NOMO-1 treated with DMSO at 0.1 percent for 48 hours (cell line): ENCODE results near the gene DUSP12.
A peak's percentile ranks its signal among the peaks of the same experiment; 100 is the strongest.
"Not testable (repeated sequence)": the region's sequence is repeated elsewhere in the genome, so short reads cannot be mapped to it uniquely, and the experiment has no call there.

Source experiments
- DNase-seq: peaks from one replicate; lab custom pipeline; 2025; ENCODE audit not compliant: unreplicated experiment; lab: John Stamatoyannopoulos, UW

Gene DUSP12

GRCh38 chr1:161769673-161770045, 20.1 kb downstream of the DUSP12 start:
- not testable (repeated sequence) for DNase-seq

GRCh38 chr1:161770250-161770649, 20.7 kb downstream of the DUSP12 start:
- DNase-seq: no peak

GRCh38 chr1:161771161-161771560, 21.6 kb downstream of the DUSP12 start:
- DNase-seq: peak; percentile 22

GRCh38 chr1:161771973-161772372, 22.4 kb downstream of the DUSP12 start:
- no peak for DNase-seq

GRCh38 chr1:161772397-161772796, 22.8 kb downstream of the DUSP12 start:
- DNase-seq: peak; percentile 75

GRCh38 chr1:161773791-161774190, 24.2 kb downstream of the DUSP12 start:
- DNase-seq: no peak

- no peak for DNase-seq
Measured at GRCh38 chr1:161777261-161777660, 27.7 kb downstream of the DUSP12 start.

GRCh38 chr1:161778522-161778921, 28.9 kb downstream of the DUSP12 start:
- no peak for DNase-seq

- no peak for DNase-seq
Measured at GRCh38 chr1:161779393-161779792, 29.8 kb downstream of the DUSP12 start.

GRCh38 chr1:161781995-161782394, 32.4 kb downstream of the DUSP12 start:
- no peak for DNase-seq

GRCh38 chr1:161782886-161783285, 33.3 kb downstream of the DUSP12 start:
- no peak for DNase-seq

- DNase-seq: no peak
Measured at GRCh38 chr1:161784968-161785367, 35.4 kb downstream of the DUSP12 start.

- DNase-seq: no peak
Measured at GRCh38 chr1:161787355-161787754, 37.8 kb downstream of the DUSP12 start.

- no peak for DNase-seq
Measured at GRCh38 chr1:161790587-161791317, 41.2 kb downstream of the DUSP12 start.

- no peak for DNase-seq
Measured at GRCh38 chr1:161791904-161792655, 42.5 kb downstream of the DUSP12 start.

- peak; percentile 53 for DNase-seq
Measured at GRCh38 chr1:161792740-161793139, 43.2 kb downstream of the DUSP12 start.

GRCh38 chr1:161799792-161800191, 50.2 kb downstream of the DUSP12 start:
- no peak for DNase-seq

GRCh38 chr1:161801955-161802354, 52.4 kb downstream of the DUSP12 start:
- no peak for DNase-seq

GRCh38 chr1:161803181-161803580, 53.6 kb downstream of the DUSP12 start:
- no peak for DNase-seq

- DNase-seq: no peak
Measured at GRCh38 chr1:161805399-161806197, 56.0 kb downstream of the DUSP12 start.
